ENCODE data around the gene SCYGR2.

SCYGR2 gene

DNA sequence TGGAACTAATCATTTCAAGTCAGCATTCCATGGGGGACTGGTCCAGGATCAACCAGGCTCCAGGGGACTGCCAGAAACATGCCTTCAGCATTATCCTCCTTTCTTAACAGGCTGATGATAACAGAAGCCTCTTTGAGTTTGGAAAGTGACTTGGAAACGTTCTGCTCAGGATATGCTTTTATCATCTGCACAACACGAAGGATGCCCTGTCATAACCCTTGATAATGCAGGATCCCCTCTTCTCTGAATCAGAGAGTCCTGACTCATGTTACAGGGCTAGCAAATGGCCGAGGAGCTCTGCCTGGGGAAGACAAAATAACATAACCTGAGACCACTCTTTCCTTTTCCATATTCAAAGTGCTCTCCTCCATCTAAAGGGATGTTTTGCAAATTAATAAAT is 9.2 kb downstream of the SCYGR2 start:
- no peak for TF ChIP-seq EZH2 (IDR thresholded peaks at IDR 0.05; ENCODE audit: borderline replicate concordance, low read length)
- no peak for TF ChIP-seq CTCF (IDR thresholded peaks at IDR 0.05; ENCODE audit: low read length)
- Histone ChIP-seq H3K4me1 (ENCODE audit: insufficient read depth, low read length, severe bottlenecking) (no peaks in the 10 kb centered on the region), H3K79me2 (ENCODE audit: insufficient read depth, low read length) (no peaks in the 10 kb centered on the region), H3K27me3 (ENCODE audit: insufficient read depth, low read length) (no peaks in the 10 kb centered on the region), H3K9ac (ENCODE audit: low read length) (no peak overlapping the region), H3K9me3 (ENCODE audit: low read length) (no peaks in the 10 kb centered on the region), H3K4me3 (ENCODE audit: low read depth, low read length, poor library complexity, severe bottlenecking) (no peak overlapping the region), H3F3A (ENCODE audit: insufficient read depth, low read length) (no peaks in the 10 kb centered on the region), H3K4me2 (ENCODE audit: low read length) (no peak overlapping the region), H4K20me1 (ENCODE audit: insufficient read depth, low read length) (no peaks in the 10 kb centered on the region), H3K27ac (ENCODE audit: low read depth, low read length, poor library complexity, severe bottlenecking) (no peak overlapping the region), H2AFZ (ENCODE audit: low read length) (no peak overlapping the region), H3K9me2 (ENCODE audit: low read depth, low read length) (no peaks in the 10 kb centered on the region), H3K36me3 (ENCODE audit: insufficient read depth, low read length) (no peaks in the 10 kb centered on the region)

DNA sequence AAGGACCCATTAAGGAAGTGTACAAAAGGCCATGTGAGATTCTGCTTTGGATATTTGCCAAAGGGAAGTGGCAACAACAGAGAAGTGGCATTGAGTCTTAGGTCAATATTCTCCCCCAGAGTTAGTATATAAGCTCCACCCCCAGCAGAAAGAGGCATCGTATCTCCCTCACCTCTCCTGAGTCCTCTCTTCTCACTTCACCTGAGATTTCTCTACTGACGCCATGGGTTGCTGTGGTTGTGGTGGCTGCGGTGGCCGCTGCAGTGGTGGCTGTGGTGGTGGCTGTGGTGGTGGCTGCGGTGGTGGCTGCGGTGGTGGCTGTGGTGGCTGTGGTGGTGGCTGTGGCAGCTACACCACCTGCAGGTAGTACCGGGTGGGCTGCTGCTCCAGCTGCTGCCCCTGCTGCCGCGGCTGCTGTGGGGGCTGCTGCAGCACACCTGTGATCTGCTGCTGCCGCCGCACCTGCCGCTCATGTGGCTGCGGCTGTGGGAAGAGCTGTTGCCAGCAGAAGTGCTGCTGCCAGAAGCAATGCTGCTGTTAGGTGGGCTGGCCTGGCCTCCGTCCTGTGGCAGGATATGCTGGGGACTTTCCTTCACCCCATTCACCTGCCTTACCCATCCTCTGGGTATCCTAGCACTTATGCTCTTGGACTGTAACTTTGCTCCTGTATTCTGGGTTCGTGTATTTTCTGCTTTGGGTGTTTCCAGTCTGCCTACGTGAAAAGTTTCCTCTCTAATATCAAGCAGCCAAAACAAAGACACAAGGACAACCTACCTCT is 10.1 kb downstream of the SCYGR2 start:
- H3K27me3 ChIP-seq (ENCODE audit: insufficient read depth, low read length) = no peaks in the 10 kb centered on the region
- H3K4me1 ChIP-seq (ENCODE audit: insufficient read depth, low read length, severe bottlenecking) = no peaks in the 10 kb centered on the region
- no peak overlapping the region for H3K4me2 ChIP-seq (ENCODE audit: low read length)
- H2AFZ ChIP-seq (ENCODE audit: low read length) = no peak overlapping the region
- no peaks in the 10 kb centered on the region for H3K9me2 ChIP-seq (ENCODE audit: low read depth, low read length)
- no peak for TF ChIP-seq EZH2 (IDR thresholded peaks at IDR 0.05; ENCODE audit: borderline replicate concordance, low read length)
- TF ChIP-seq CTCF (IDR thresholded peaks at IDR 0.05; ENCODE audit: low read length) = no peak
- no peaks in the 10 kb centered on the region for H3K79me2 ChIP-seq (ENCODE audit: insufficient read depth, low read length)
- H4K20me1 ChIP-seq (ENCODE audit: insufficient read depth, low read length) = no peaks in the 10 kb centered on the region
- no peak overlapping the region for H3K9ac ChIP-seq (ENCODE audit: low read length)
- no peak overlapping the region for H3K4me3 ChIP-seq (ENCODE audit: low read depth, low read length, poor library complexity, severe bottlenecking)
- H3K9me3 ChIP-seq (ENCODE audit: low read length) = no peaks in the 10 kb centered on the region
- no peaks in the 10 kb centered on the region for H3K36me3 ChIP-seq (ENCODE audit: insufficient read depth, low read length)
- H3F3A ChIP-seq (ENCODE audit: insufficient read depth, low read length) = no peaks in the 10 kb centered on the region
- no peak overlapping the region for H3K27ac ChIP-seq (ENCODE audit: low read depth, low read length, poor library complexity, severe bottlenecking)

DNA sequence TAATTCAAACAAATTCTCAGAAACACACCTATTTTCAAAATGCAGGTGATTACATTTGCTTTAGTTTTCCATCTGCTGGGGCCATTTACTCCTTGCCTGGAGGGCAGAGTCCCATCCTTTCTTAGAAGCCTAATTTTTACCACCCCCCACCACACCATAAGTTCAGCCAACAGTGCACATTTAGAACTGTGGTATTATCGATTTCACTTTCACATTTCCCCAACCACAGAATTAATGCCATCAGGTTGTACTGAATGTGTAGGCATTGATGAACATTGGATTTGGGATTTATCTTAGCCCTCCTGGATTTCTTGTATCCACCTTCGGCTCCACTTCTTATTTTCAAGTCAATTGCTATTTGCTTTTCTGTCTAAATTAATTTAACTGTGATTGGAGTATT is 11.4 kb downstream of the SCYGR2 start:
- TF ChIP-seq CTCF (IDR thresholded peaks at IDR 0.05; ENCODE audit: low read length) (no peak), EZH2 (IDR thresholded peaks at IDR 0.05; ENCODE audit: borderline replicate concordance, low read length) (no peak)
- Histone ChIP-seq H4K20me1 (ENCODE audit: insufficient read depth, low read length) (no peaks in the 10 kb centered on the region), H3K4me2 (ENCODE audit: low read length) (no peak overlapping the region)

More for the DNA sequence above, 11.4 kb downstream of the SCYGR2 start:
- Histone ChIP-seq H3K4me3 (ENCODE audit: low read depth, low read length, poor library complexity, severe bottlenecking) (no peak overlapping the region), H3K27ac (ENCODE audit: low read depth, low read length, poor library complexity, severe bottlenecking) (no peak overlapping the region), H3K9ac (ENCODE audit: low read length) (no peak overlapping the region), H3K27me3 (ENCODE audit: insufficient read depth, low read length) (no peaks in the 10 kb centered on the region), H3K36me3 (ENCODE audit: insufficient read depth, low read length) (no peaks in the 10 kb centered on the region), H3K79me2 (ENCODE audit: insufficient read depth, low read length) (no peaks in the 10 kb centered on the region), H2AFZ (ENCODE audit: low read length) (no peak overlapping the region), H3K4me1 (ENCODE audit: insufficient read depth, low read length, severe bottlenecking) (no peaks in the 10 kb centered on the region), H3K9me2 (ENCODE audit: low read depth, low read length) (no peaks in the 10 kb centered on the region), H3F3A (ENCODE audit: insufficient read depth, low read length) (no peaks in the 10 kb centered on the region), H3K9me3 (ENCODE audit: low read length) (no peaks in the 10 kb centered on the region)

Data from OCI-LY1 (cell line).